ES-I3 (cell line): ENCODE data around the gene MVB12B.
"Not testable (repeated sequence)": the region's sequence is repeated elsewhere in the genome, so short reads cannot be mapped to it uniquely, and the experiment has no call there.

Source experiments
- H3K36me3 ChIP-seq: 2 replicates; pipeline ENCODE4 v1.6.1; 2013; ENCODE audit warnings: mild to moderate bottlenecking, low read length, control low read depth, moderate library complexity; ENCODE audit not compliant: insufficient read depth
- H3K4me1 ChIP-seq: 2 replicates; pipeline ENCODE4 v1.6.1; 2013; ENCODE audit warnings: mild to moderate bottlenecking, control low read depth, low read length; ENCODE audit not compliant: insufficient read depth
- H3K9ac ChIP-seq: 2 replicates; pipeline ENCODE4 v1.6.1; 2013; ENCODE audit warnings: low read depth, mild to moderate bottlenecking, low read length, moderate library complexity
- H3K9me3 ChIP-seq: 2 replicates; pipeline ENCODE4 v1.6.1; 2013; ENCODE audit warnings: mild to moderate bottlenecking, low read length, moderate library complexity; ENCODE audit not compliant: control insufficient read depth, insufficient read depth

MVB12B gene

GRCh38 chr9:126546036-126546435 lies 219.4 kb downstream of the MVB12B start:
- no peaks in the 10 kb centered on the region for H3K36me3 ChIP-seq
- no peak overlapping the region for H3K9ac ChIP-seq
- no peaks in the 10 kb centered on the region; the same call in 1 of the 2 replicates for H3K9me3 ChIP-seq
- no peaks in the 10 kb centered on the region for H3K4me1 ChIP-seq

- Histone ChIP-seq H3K9ac (no peak overlapping the region), H3K4me1 (no peaks in the 10 kb centered on the region), H3K36me3 (no peaks in the 10 kb centered on the region), H3K9me3 (no peaks in the 10 kb centered on the region; the same call in 1 of the 2 replicates)
These were observed 221.7 kb downstream of the MVB12B start for GRCh38 chr9:126548312-126548711.

- Histone ChIP-seq H3K9ac (no peak overlapping the region), H3K9me3 (no peaks in the 10 kb centered on the region; the same call in 1 of the 2 replicates), H3K36me3 (no peaks in the 10 kb centered on the region), H3K4me1 (no peaks in the 10 kb centered on the region)
These were observed 222.8 kb downstream of the MVB12B start for GRCh38 chr9:126549246-126550006.

- no peaks in the 10 kb centered on the region for H3K36me3 ChIP-seq
These were observed 224.3 kb downstream of the MVB12B start for GRCh38 chr9:126550891-126551351.

GRCh38 chr9:126551812-126552211 lies 225.2 kb downstream of the MVB12B start:
- Histone ChIP-seq H3K9ac (no peak overlapping the region), H3K9me3 (no peaks in the 10 kb centered on the region), H3K4me1 (no peaks in the 10 kb centered on the region), H3K36me3 (no peaks in the 10 kb centered on the region)

More at GRCh38 chr9:126550891-126551351, 224.3 kb downstream of the MVB12B start:
- H3K4me1 ChIP-seq: no peaks in the 10 kb centered on the region
- H3K9ac ChIP-seq: no peak overlapping the region
- H3K9me3 ChIP-seq: no peaks in the 10 kb centered on the region; the same call in 1 of the 2 replicates

GRCh38 chr9:126554292-126554691 lies 227.7 kb downstream of the MVB12B start:
- no peak overlapping the region for H3K9ac ChIP-seq
- H3K36me3 ChIP-seq: no peaks in the 10 kb centered on the region
- no peaks in the 10 kb centered on the region for H3K4me1 ChIP-seq
- H3K9me3 ChIP-seq: no peaks in the 10 kb centered on the region

GRCh38 chr9:126555421-126555820 lies 228.8 kb downstream of the MVB12B start:
- not testable (repeated sequence) for H3K4me1 ChIP-seq, H3K9me3 ChIP-seq, H3K36me3 ChIP-seq, H3K9ac ChIP-seq
